BE2C (cell line): ENCODE data around the gene RGL4. TPM values are rescaled to one million over a fixed set of nuclear protein-coding genes. Genes with fewer than 3 reads are reported as not detected.
"Not testable (repeated sequence)": the region's sequence is repeated elsewhere in the genome, so short reads cannot be mapped to it uniquely, and the experiment has no call there.

Source experiments
- DNase-seq: peaks from one replicate; pipeline ENCODE4 v3.0.0-alpha.2; 2020
- H3K27me3 ChIP-seq: fragments of 250-450 bp; sonication (Bioruptor Pico); 2 replicates; pipeline ENCODE4 v1.5.1; 2020; ENCODE audit warnings: mild to moderate bottlenecking
- H3K36me3 ChIP-seq: fragments of 250-450 bp; sonication (Bioruptor Pico); 2 replicates; pipeline ENCODE4 v1.5.1; 2020; ENCODE audit warnings: mild to moderate bottlenecking
- H3K4me1 ChIP-seq: fragments of 250-450 bp; sonication (Bioruptor Pico); 2 replicates; pipeline ENCODE4 v1.5.1; 2020
- H3K4me3 ChIP-seq: 2 replicates; pipeline ENCODE4 v1.5.1; 2011; ENCODE audit warnings: low read depth, low read length
- H3K9me3 ChIP-seq: fragments of 250-450 bp; sonication (Bioruptor Pico); 2 replicates; pipeline ENCODE4 v1.5.1; 2020
- CTCF ChIP-seq: IDR thresholded peaks from 2 replicates; pipeline ENCODE4 v1.5.1; 2012; ENCODE audit warnings: mild to moderate bottlenecking, low read depth, low read length
- polyA plus RNA-seq: library from polyadenylated mRNA; unstranded; fragments of >200 nt; gene quantifications from one replicate; pipeline ENCODE4 v1.2.1, GENCODE V29; 2012; ENCODE audit warnings: low read depth, missing spikeins; ENCODE audit not compliant: insufficient read length, insufficient read depth

The RGL4 gene
- 4.9 TPM for polyA plus RNA-seq

- Histone ChIP-seq H3K27me3 (no peaks in the 10 kb centered on the region), H3K4me3 (no peak within 1 kb of the TSS), H3K4me1 (no peaks in the 10 kb centered on the region), H3K9me3 (no peaks in the 10 kb centered on the region), H3K36me3 (peaks cover 26% of the 10 kb centered on the region)
- no peak for TF ChIP-seq CTCF
- no peak for DNase-seq
Observed at GRCh38 chr22:23690713-23691112, at the start of gene RGL4. RGL4 (plus strand) TSS chr22:23691013; CDS start chr22:23692031, 1,018 bp downstream.

GRCh38 chr22:23646526-23646925 is 44.3 kb upstream of the RGL4 start:
- not testable (repeated sequence) for H3K4me1 ChIP-seq, H3K9me3 ChIP-seq, H3K27me3 ChIP-seq, H3K4me3 ChIP-seq, DNase-seq, H3K36me3 ChIP-seq

GRCh38 chr22:23649071-23649501 is 41.7 kb upstream of the RGL4 start:
- H3K9me3 ChIP-seq: no peaks in the 10 kb centered on the region
- no peaks in the 10 kb centered on the region for H3K27me3 ChIP-seq
- no peak for TF ChIP-seq CTCF
- DNase-seq: no peak
- no peak overlapping the region for H3K4me3 ChIP-seq
- no peaks in the 10 kb centered on the region for H3K4me1 ChIP-seq
- H3K36me3 ChIP-seq: no peaks in the 10 kb centered on the region

GRCh38 chr22:23651676-23652075 is 39.1 kb upstream of the RGL4 start:
- TF ChIP-seq CTCF: no peak
- Histone ChIP-seq H3K9me3 (no peaks in the 10 kb centered on the region), H3K4me1 (no peaks in the 10 kb centered on the region), H3K27me3 (no peaks in the 10 kb centered on the region), H3K36me3 (no peaks in the 10 kb centered on the region), H3K4me3 (no peak overlapping the region)
- no peak for DNase-seq

GRCh38 chr22:23652286-23652685 is 38.5 kb upstream of the RGL4 start:
- no peaks in the 10 kb centered on the region for H3K36me3 ChIP-seq
- TF ChIP-seq CTCF: no peak
- H3K4me1 ChIP-seq: no peaks in the 10 kb centered on the region
- no peaks in the 10 kb centered on the region for H3K9me3 ChIP-seq
- H3K4me3 ChIP-seq: no peak overlapping the region
- no peaks in the 10 kb centered on the region for H3K27me3 ChIP-seq
- DNase-seq: no peak

GRCh38 chr22:23652711-23653110 is 38.1 kb upstream of the RGL4 start:
- H3K9me3 ChIP-seq: no peaks in the 10 kb centered on the region
- H3K4me3 ChIP-seq: no peak overlapping the region
- no peaks in the 10 kb centered on the region for H3K36me3 ChIP-seq
- no peaks in the 10 kb centered on the region for H3K4me1 ChIP-seq
- no peak for DNase-seq
- no peaks in the 10 kb centered on the region for H3K27me3 ChIP-seq
- no peak for TF ChIP-seq CTCF
